Activated CD8-positive, alpha-beta memory T cell treated with anti-CD3 and anti-CD28 coated beads, Interleukin-2, amount 10 ng/mL, durations not matched to agents 7 days and 5 days (primary cell): Measurements from ENCODE around the gene RBMS1. TPM values are rescaled to one million over a fixed set of nuclear protein-coding genes. Genes with fewer than 3 reads are reported as not detected.

Experiments used
- ATAC-seq: fragments of 150-1000 bp; cut with Tn5 transposase; one replicate; pipeline ENCODE4 v1.10.0; 2021; ENCODE audit warnings: moderate library complexity
- CTCF ChIA-PET: fragments of 350-600 bp; sonication (Branson Sonifier 250); formaldehyde crosslinking; loops from one replicate; lab custom pipeline; 2021; ENCODE audit warnings: antibody characterized with exemption; lab: Charles Lee
- DNase-seq: peaks from one replicate; pipeline ENCODE4 v3.0.0-alpha.2; 2020
- H3K27ac Mint-ChIP-seq: one replicate; pipeline ENCODE4 v1.8.0; 2021; ENCODE audit warnings: mild to moderate bottlenecking, mixed read lengths
- H3K27me3 Mint-ChIP-seq: one replicate; pipeline ENCODE4 v1.8.0; 2021; ENCODE audit warnings: mixed read lengths
- H3K36me3 Mint-ChIP-seq: one replicate; pipeline ENCODE4 v1.8.0; 2021; ENCODE audit warnings: mild to moderate bottlenecking, mixed read lengths
- H3K4me1 Mint-ChIP-seq: one replicate; pipeline ENCODE4 v1.8.0; 2021; ENCODE audit warnings: mixed read lengths
- H3K4me3 Mint-ChIP-seq: one replicate; pipeline ENCODE4 v1.8.0; 2021; ENCODE audit warnings: mild to moderate bottlenecking, moderate library complexity, mixed read lengths
- H3K9me3 Mint-ChIP-seq: one replicate; pipeline ENCODE4 v1.8.0; 2022; ENCODE audit warnings: low read depth, mixed read lengths
- total RNA-seq, 2 experiments: library from RNA; stranded (reverse); gene quantifications; one replicate each; pipeline ENCODE4 v1.2.3, GENCODE V29; 2021

Gene RBMS1
- total RNA-seq, 2 experiments from 2014 or later = 41.8 to 54.9 TPM

- no peaks in the 10 kb centered on the region for H3K36me3 Mint-ChIP-seq
- H3K4me3 Mint-ChIP-seq = peak overlapping the region; percentile 35
- H3K9me3 Mint-ChIP-seq = no peaks in the 10 kb centered on the region
- peaks cover 36% of the 10 kb centered on the region for H3K4me1 Mint-ChIP-seq
- H3K27me3 Mint-ChIP-seq = no peaks in the 10 kb centered on the region
- ATAC-seq (no peak), DNase-seq (no peak)
- H3K27ac Mint-ChIP-seq = no peak overlapping the region
- CTCF ChIA-PET = interaction anchor here (0.6 kb wide), 1 partner anchor 870 kb away, joined by 4 read pairs; no protein-coding TSS in a partner anchor
These were observed 19.9 kb downstream of the RBMS1 start for GRCh38 chr2:160473468-160474318.

DNA sequence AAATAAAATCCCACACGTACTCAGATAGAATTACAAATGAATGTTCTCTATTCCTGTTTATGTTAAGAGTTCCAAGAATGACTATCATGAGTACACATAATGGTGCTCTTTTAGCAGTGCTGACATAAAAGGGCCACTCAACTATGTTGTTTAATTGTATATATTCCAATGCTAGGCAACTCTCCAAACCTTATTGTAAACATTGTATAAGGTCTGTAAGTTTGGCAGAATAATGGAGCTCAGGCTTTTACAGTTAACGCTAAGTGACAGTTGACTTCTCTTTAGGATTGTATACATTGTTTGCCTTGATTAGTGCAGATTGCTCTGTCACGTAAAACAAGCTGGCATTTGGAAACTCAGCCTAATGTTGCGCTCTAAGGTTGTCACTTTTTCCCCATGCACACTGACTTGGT is 20.8 kb downstream of the RBMS1 start:
- ATAC-seq (peak; percentile 39), DNase-seq (no peak)
- CTCF ChIA-PET = no interaction called here
- no peaks in the 10 kb centered on the region for H3K9me3 Mint-ChIP-seq
- no peaks in the 10 kb centered on the region for H3K36me3 Mint-ChIP-seq
- H3K4me3 Mint-ChIP-seq = no peak overlapping the region
- H3K4me1 Mint-ChIP-seq = peaks cover 36% of the 10 kb centered on the region
- no peak overlapping the region for H3K27ac Mint-ChIP-seq
- H3K27me3 Mint-ChIP-seq = no peaks in the 10 kb centered on the region

DNA sequence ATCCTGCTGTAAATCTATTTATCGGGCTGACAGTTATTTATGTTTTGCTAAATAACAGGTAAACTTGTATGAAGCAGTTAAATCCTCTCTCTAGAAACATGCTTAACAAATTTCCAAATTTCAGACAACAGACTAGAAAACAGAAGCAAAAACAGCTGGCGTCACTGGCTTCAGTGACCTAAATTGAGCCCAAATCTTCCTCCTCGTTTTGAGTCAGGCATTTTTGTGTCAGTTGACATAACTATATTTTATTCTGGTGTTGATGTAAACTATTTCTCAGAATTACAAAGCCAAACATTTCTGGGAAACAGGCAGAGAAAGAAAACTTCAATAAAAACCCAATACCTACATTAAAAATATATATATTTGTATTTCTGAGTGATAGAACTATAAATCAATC is 21.7 kb downstream of the RBMS1 start:
- Mint-ChIP-seq H3K27ac (peak overlapping the region; percentile 17), H3K4me3 (no peak overlapping the region), H3K9me3 (no peaks in the 10 kb centered on the region), H3K36me3 (no peaks in the 10 kb centered on the region), H3K27me3 (no peaks in the 10 kb centered on the region), H3K4me1 (peaks cover 36% of the 10 kb centered on the region)
- no peak for DNase-seq
- ATAC-seq = peak; percentile 23
- CTCF ChIA-PET = no interaction called here

DNA sequence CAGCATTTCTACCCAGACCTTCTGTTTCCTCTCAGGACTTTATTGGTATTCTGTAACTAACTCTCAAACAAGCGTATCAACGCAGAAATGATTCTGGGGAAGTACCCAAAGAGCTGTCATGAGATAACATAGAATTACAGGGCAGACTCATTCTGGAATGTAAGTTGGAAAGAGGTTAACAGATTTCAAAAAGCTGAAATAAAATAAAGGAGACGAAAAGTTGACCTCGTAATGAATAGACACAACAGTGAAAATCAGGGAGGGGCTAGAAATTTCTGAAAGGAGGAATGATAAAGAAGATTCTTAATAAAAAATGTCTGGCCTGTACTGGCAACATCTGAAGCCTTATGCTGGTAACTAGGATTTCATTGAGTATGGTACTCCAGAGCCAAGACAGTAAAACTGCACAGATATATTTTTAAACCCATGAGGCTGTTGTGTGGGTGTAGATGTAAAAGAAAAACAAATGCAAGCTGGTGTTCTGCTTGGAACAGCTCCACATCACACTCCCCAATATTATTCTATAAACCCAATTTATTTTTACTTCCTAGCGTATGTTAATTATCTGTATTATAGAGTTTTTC is 23.9 kb downstream of the RBMS1 start:
- Mint-ChIP-seq H3K4me3 (no peak overlapping the region), H3K36me3 (no peaks in the 10 kb centered on the region), H3K27ac (no peak overlapping the region), H3K4me1 (peaks cover 29% of the 10 kb centered on the region), H3K9me3 (no peaks in the 10 kb centered on the region), H3K27me3 (no peaks in the 10 kb centered on the region)
- CTCF ChIA-PET = interaction anchor here (0.8 kb wide), 1 partner anchor 147 kb away, joined by 3 read pairs; no protein-coding TSS in a partner anchor
- ATAC-seq (no peak), DNase-seq (no peak)

DNA sequence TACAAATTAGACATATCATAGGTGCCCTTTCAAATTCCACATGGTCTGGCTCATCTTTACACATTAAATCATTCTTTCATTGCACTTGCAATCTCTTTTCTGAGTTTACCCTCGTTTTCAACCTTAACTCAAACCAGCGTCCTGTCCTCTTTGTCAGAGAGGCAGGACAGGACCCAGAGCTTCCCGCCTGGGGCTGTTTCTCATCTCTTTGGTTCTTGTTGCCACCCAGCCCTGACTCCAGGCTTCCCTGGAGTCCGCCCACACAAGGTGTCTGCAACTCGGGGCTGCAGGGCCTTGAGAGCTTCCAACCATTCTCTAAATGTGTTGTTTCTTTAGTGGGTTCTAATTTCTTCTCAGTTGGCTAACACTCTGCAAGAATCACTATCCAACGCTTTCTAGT is 24.4 kb downstream of the RBMS1 start:
- ATAC-seq = no peak
- no peak for DNase-seq
- Mint-ChIP-seq H3K36me3 (peaks cover under 1% of the 10 kb centered on the region), H3K4me1 (peaks cover 24% of the 10 kb centered on the region), H3K9me3 (no peaks in the 10 kb centered on the region), H3K4me3 (no peak overlapping the region), H3K27me3 (no peaks in the 10 kb centered on the region), H3K27ac (no peak overlapping the region)
- CTCF ChIA-PET = interaction anchor here (0.8 kb wide), 1 partner anchor 147 kb away, joined by 3 read pairs; no protein-coding TSS in a partner anchor

GRCh38 chr2:160467086-160467485 is 26.5 kb downstream of the RBMS1 start:
- no peaks in the 10 kb centered on the region for H3K27me3 Mint-ChIP-seq
- no peaks in the 10 kb centered on the region for H3K9me3 Mint-ChIP-seq
- no peak for DNase-seq
- H3K27ac Mint-ChIP-seq = no peak overlapping the region
- no peak for ATAC-seq
- H3K36me3 Mint-ChIP-seq = peaks cover 7% of the 10 kb centered on the region
- CTCF ChIA-PET = no interaction called here
- H3K4me1 Mint-ChIP-seq = peaks cover 22% of the 10 kb centered on the region
- H3K4me3 Mint-ChIP-seq = no peak overlapping the region

GRCh38 chr2:160465406-160465805 is 28.2 kb downstream of the RBMS1 start:
- Mint-ChIP-seq H3K4me3 (no peak overlapping the region), H3K9me3 (no peaks in the 10 kb centered on the region), H3K36me3 (peaks cover 7% of the 10 kb centered on the region), H3K4me1 (peaks cover 9% of the 10 kb centered on the region), H3K27me3 (no peaks in the 10 kb centered on the region), H3K27ac (no peak overlapping the region)
- CTCF ChIA-PET = no interaction called here
- DNase-seq (no peak), ATAC-seq (no peak)

- H3K4me1 Mint-ChIP-seq = peaks cover 9% of the 10 kb centered on the region
- peaks cover 7% of the 10 kb centered on the region for H3K36me3 Mint-ChIP-seq
- H3K9me3 Mint-ChIP-seq = no peaks in the 10 kb centered on the region
- ATAC-seq = no peak
- DNase-seq = no peak
- H3K4me3 Mint-ChIP-seq = no peak overlapping the region
- H3K27me3 Mint-ChIP-seq = no peaks in the 10 kb centered on the region
- CTCF ChIA-PET = no interaction called here
- H3K27ac Mint-ChIP-seq = no peak overlapping the region
These were observed 28.6 kb downstream of the RBMS1 start for GRCh38 chr2:160465002-160465401.

GRCh38 chr2:160464017-160464416 is 29.6 kb downstream of the RBMS1 start:
- no peak overlapping the region for H3K27ac Mint-ChIP-seq
- DNase-seq = no peak
- H3K9me3 Mint-ChIP-seq = no peaks in the 10 kb centered on the region
- CTCF ChIA-PET = no interaction called here
- no peaks in the 10 kb centered on the region for H3K27me3 Mint-ChIP-seq
- peaks cover 7% of the 10 kb centered on the region for H3K36me3 Mint-ChIP-seq
- no peak overlapping the region for H3K4me3 Mint-ChIP-seq
- no peak for ATAC-seq
- H3K4me1 Mint-ChIP-seq = peaks cover 9% of the 10 kb centered on the region

DNA sequence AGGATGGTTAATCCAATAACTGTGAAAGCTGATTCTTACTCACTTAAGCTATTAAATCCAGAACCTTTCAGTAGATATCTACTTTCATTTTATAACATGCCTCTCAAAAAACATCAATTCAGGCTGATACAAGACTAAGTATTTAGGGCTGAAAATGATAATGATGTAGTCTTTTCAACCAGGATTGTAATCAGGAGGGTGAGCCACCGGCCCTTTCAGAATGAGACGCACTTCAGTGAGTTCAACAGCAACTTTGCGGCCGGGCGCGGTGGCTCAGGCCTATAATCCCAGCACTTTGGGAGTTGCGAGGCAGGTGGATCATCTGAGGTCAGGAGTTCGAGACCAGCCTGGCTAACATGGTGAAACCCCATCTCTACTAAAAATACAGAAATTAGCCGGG is 30.4 kb downstream of the RBMS1 start:
- H3K4me3 Mint-ChIP-seq = no peak overlapping the region
- no peaks in the 10 kb centered on the region for H3K27me3 Mint-ChIP-seq
- no peaks in the 10 kb centered on the region for H3K9me3 Mint-ChIP-seq
- CTCF ChIA-PET = no interaction called here
- H3K36me3 Mint-ChIP-seq = peaks cover 10% of the 10 kb centered on the region
- DNase-seq = no peak
- H3K4me1 Mint-ChIP-seq = peaks cover 10% of the 10 kb centered on the region
- no peak overlapping the region for H3K27ac Mint-ChIP-seq
- ATAC-seq = no peak

DNA sequence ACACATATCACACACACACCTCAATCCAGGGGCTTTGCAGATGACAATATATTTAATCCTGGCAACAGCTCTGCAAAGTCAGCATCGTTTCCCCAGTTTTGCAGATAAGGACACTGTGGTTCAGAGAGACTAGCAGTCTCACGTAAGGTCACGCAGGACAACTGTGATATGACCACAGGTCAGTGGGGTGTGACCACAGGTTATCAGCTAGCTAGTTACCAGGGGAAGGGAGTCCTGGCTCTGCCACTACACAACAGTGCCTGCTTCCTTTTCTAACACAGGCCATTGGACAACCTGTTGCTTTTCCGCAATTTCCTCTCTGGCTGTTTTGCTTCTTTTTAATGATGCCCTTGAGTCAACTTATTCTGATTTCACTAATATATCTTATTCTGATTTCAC is 33.3 kb downstream of the RBMS1 start:
- Mint-ChIP-seq H3K36me3 (peaks cover 14% of the 10 kb centered on the region), H3K4me3 (no peak overlapping the region), H3K4me1 (peaks cover 20% of the 10 kb centered on the region), H3K27me3 (no peaks in the 10 kb centered on the region), H3K9me3 (no peaks in the 10 kb centered on the region), H3K27ac (no peak overlapping the region)
- ATAC-seq = no peak
- CTCF ChIA-PET = no interaction called here
- DNase-seq = no peak

DNA sequence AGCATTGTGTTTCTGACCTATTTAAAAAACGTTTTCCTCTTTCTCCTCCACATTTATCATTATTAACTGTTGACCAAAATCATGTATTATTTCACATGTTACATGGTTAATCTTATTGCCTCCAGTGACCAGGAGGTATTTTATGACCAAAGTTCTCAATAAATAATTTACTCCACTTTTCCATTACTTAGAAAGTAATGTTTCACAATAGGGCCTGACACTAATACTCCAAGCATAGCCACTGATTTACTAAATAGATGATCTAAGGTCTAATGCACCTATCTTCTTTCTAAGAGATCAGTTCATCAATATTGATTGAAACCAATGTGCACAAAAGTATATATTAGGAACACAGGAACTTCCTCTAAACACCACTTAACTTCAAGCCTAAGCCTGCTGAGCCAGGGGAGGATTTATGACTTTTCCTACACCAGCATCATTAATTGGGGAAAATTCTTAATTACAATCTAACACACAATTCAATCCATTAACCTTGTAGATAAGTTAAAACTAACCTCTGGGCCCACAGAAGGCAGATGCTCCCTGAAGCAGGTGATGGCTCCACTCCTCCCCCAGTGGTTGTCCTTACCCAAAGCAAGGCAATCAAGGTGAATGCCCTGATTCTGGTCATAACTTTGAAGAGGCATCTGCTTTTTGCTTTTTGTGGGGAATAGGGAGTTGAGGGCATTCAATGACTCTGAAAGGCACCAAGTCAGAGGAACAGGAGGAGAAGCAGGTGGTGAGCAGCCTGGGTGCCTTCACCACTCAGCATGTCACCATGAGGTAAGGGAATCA is 33.9 kb downstream of the RBMS1 start:
- Mint-ChIP-seq H3K27ac (no peak overlapping the region), H3K36me3 (peaks cover 14% of the 10 kb centered on the region), H3K9me3 (no peaks in the 10 kb centered on the region), H3K4me1 (peaks cover 23% of the 10 kb centered on the region), H3K4me3 (no peak overlapping the region), H3K27me3 (no peaks in the 10 kb centered on the region)
- ATAC-seq = no peak
- no peak for DNase-seq
- CTCF ChIA-PET = no interaction called here

- H3K36me3 Mint-ChIP-seq = peaks cover 11% of the 10 kb centered on the region
- H3K27ac Mint-ChIP-seq = no peak overlapping the region
- H3K4me3 Mint-ChIP-seq = no peak overlapping the region
- H3K4me1 Mint-ChIP-seq = peaks cover 21% of the 10 kb centered on the region
- H3K27me3 Mint-ChIP-seq = no peaks in the 10 kb centered on the region
- CTCF ChIA-PET = no interaction called here
- H3K9me3 Mint-ChIP-seq = no peaks in the 10 kb centered on the region
- no peak for DNase-seq
- ATAC-seq = no peak
These were observed 34.7 kb downstream of the RBMS1 start for GRCh38 chr2:160458718-160459453.
